HepG2 (cell line): Measurements from ENCODE around the gene SERTAD4. TPM values are rescaled to one million over a fixed set of nuclear protein-coding genes. Genes with fewer than 3 reads are reported as not detected.

Experiments used
- ATAC-seq: fragments of 200-7000 bp; cut with Tn5 transposase; 3 replicates; pipeline ENCODE4 v1.9.1; 2020; ENCODE audit warnings: mild to moderate bottlenecking, moderate library complexity
- BruUV-seq: library from RNA; stranded (reverse); fragments of 400-500 nt; replicated peaks from 2 replicates; lab custom pipeline; 2021; lab: Mats Ljungman, UMichigan
- CTCF ChIA-PET: fragments of 300-600 bp; formaldehyde crosslinking; extraction: SDS; loops from one replicate; lab custom pipeline; 2021; ENCODE audit warnings: low total read pairs, inconsistent platforms, low intra/inter-chr PET ratio; lab: Yijun Ruan, JAX
- POLR2A ChIA-PET: fragments of 350-600 bp; sonication (Branson Sonifier 250); formaldehyde crosslinking; loops from one replicate; lab custom pipeline; 2020; ENCODE audit warnings: antibody characterized with exemption, inconsistent platforms; lab: Yijun Ruan, JAX
- DNase-seq: peaks from one replicate; pipeline ENCODE4 v3.0.0-alpha.2; 2015; ENCODE audit warnings: low spot score
- FAIRE-seq: peaks from 3 replicates; lab custom pipeline; 2011; peaks lifted over from hg19 to GRCh38; lab: Jason Lieb, UNC
- H2AFZ ChIP-seq: one replicate; pipeline ENCODE4 v1.6.1; 2011; ENCODE audit warnings: low read length, inconsistent platforms
- H3K27ac ChIP-seq: fragments of 300-600 bp; 3 replicates; pipeline ENCODE4 v1.8.0; 2011; ENCODE audit warnings: mixed run types, mild to moderate bottlenecking, mixed read lengths, low read length, inconsistent platforms; ENCODE audit not compliant: insufficient read depth; ENCODE audit errors: extremely low read length
- H3K27me3 ChIP-seq, 2 experiments: fragments of 200-600 bp in 1 of 2; 2 replicates in 1 of 2; 3 replicates in 1 of 2; pipeline versions ENCODE4 v1.6.0 to v1.8.0; 2011; ENCODE audit warnings: low read length in 2 of 2, mild to moderate bottlenecking in 2 of 2, moderate library complexity in 2 of 2, inconsistent platforms in 1 of 2; ENCODE audit not compliant: insufficient read depth in 2 of 2, control insufficient read depth in 1 of 2
- H3K36me3 ChIP-seq, 2 experiments: fragments of 200-600 bp in 1 of 2; replicated peaks in 1 of 2; 2 replicates in 1 of 2; 3 replicates in 1 of 2; pipeline versions ENCODE4 v1.5.1 to v1.8.0; 2011; ENCODE audit warnings: low read length in 2 of 2, inconsistent platforms in 1 of 2; ENCODE audit not compliant: insufficient read depth in 2 of 2, control insufficient read depth in 1 of 2
- H3K4me1 ChIP-seq: 2 replicates; pipeline ENCODE4 v1.5.1; 2012; ENCODE audit warnings: low read length, inconsistent platforms; ENCODE audit not compliant: insufficient read depth
- H3K4me2 ChIP-seq: 2 replicates; pipeline ENCODE4 v1.6.0; 2011; ENCODE audit warnings: low read depth, low read length, inconsistent platforms
- H3K4me3 ChIP-seq, 3 experiments: fragments of 200-600 bp in 1 of 3; sonication (generic), shearing (Covaris generic) in 1 of 3; replicated peaks in 1 of 3; 2 replicates each; pipeline ENCODE4 v1.5.1; 2011 to 2016; ENCODE audit warnings: low read length in 3 of 3, inconsistent platforms in 2 of 3, low read depth in 2 of 3, mild to moderate bottlenecking in 2 of 3, control low read depth in 1 of 3, mixed read lengths in 1 of 3; ENCODE audit not compliant: insufficient read depth in 1 of 3
- H3K79me2 ChIP-seq: one replicate; pipeline ENCODE4 v1.6.1; 2011; ENCODE audit warnings: low read length, inconsistent platforms; ENCODE audit not compliant: insufficient read depth
- H3K9ac ChIP-seq: 2 replicates; pipeline ENCODE4 v1.6.0; 2011; ENCODE audit warnings: mild to moderate bottlenecking, low read depth, low read length, inconsistent platforms; ENCODE audit not compliant: insufficient read depth
- H3K9me3 ChIP-seq: 2 replicates; pipeline ENCODE4 v1.5.1; 2012; ENCODE audit warnings: mild to moderate bottlenecking, low read length
- H4K20me1 ChIP-seq: 2 replicates; pipeline ENCODE4 v1.6.0; 2011; ENCODE audit warnings: inconsistent platforms, mild to moderate bottlenecking, low read length, moderate library complexity; ENCODE audit not compliant: insufficient read depth
- BORCS8-MEF2B ChIP-seq: sonication (generic); formaldehyde crosslinking; IDR thresholded peaks from 2 replicates; pipeline ENCODE4 v1.8.0; 2022; ENCODE audit warnings: mild to moderate bottlenecking, missing genetic modification reagents
- GTF3A ChIP-seq: sonication (generic); formaldehyde crosslinking; conservative IDR thresholded peaks from 2 replicates; pipeline ENCODE4 v1.4.0; 2020; ENCODE audit warnings: mild to moderate bottlenecking, missing genetic modification reagents
- KAT8 ChIP-seq: IDR thresholded peaks from 2 replicates; pipeline ENCODE4 v1.6.1; 2016; ENCODE audit warnings: missing genetic modification reagents, missing compliant biosample characterization
- MBD4 ChIP-seq: IDR thresholded peaks from 2 replicates; pipeline ENCODE4 v1.6.1; 2012; ENCODE audit warnings: low read length, inconsistent platforms, borderline replicate concordance
- PRMT3 ChIP-seq: sonication (generic); formaldehyde crosslinking; IDR thresholded peaks from 2 replicates; pipeline ENCODE4 v1.8.1; 2022; ENCODE audit warnings: low read depth, mild to moderate bottlenecking, moderate library complexity, missing genetic modification reagents, borderline replicate concordance
- ZZZ3 ChIP-seq: sonication (generic); formaldehyde crosslinking; IDR thresholded peaks from 2 replicates; pipeline ENCODE4 v1.4.0; 2020; ENCODE audit warnings: missing genetic modification reagents, mild to moderate bottlenecking, borderline replicate concordance
- WGBS: methylation state at CpG from one replicate; pipeline ENCODE4 v1.1.6; 2017; ENCODE audit warnings: low lambda C conversion rate; 5-methylcytosine and 5-hydroxymethylcytosine counted together
- in situ Hi-C: cut with HindIII; loops from 2 replicates; pipeline ENCODE4 v1.10.0; 2017; ENCODE audit warnings: low pct_unique_long_range_greater_than_20kb; ENCODE audit not compliant: extremely low pct_ligation_motif_present
- intact Hi-C: fragments of 100-400 bp; cut with micrococcal nuclease; formaldehyde crosslinking; loops from one replicate; pipeline ENCODE4 v1.10.0; 2022; ENCODE audit not compliant: unreplicated experiment
- polyA plus RNA-seq, 8 experiments: library from polyadenylated mRNA; depleted of rRNA in 3 of 8; stranded (reverse) in 7 of 8; unstranded in 1 of 8; fragments of >200 nt; fragmentation: Illumina TruSeq in 4 of 8; extraction: Trizol in 4 of 8; gene quantifications; 2 replicates each; pipeline versions ENCODE4 v1.2.1 to v1.2.3, GENCODE V29; 2011 to 2016; ENCODE audit warnings: low read depth in 4 of 8, missing spikeins in 1 of 8, mixed read lengths in 1 of 8; ENCODE audit not compliant: insufficient read depth in 1 of 8
- total RNA-seq, 5 experiments: library from RNA; depleted of rRNA; stranded (reverse); fragments of >200 nt; fragmentation: Illumina TruSeq; extraction: Trizol; gene quantifications; 2 replicates each; pipeline ENCODE4 v1.2.3, GENCODE V29; 2016; ENCODE audit warnings: low read depth in 1 of 5
- TF ChIP-seq, protein P1 (sequence below): sonication (generic); formaldehyde crosslinking; IDR thresholded peaks from 2 replicates; pipeline ENCODE4 v1.9.0; 2021; ENCODE audit warnings: mild to moderate bottlenecking, missing genetic modification reagents
- TF ChIP-seq, protein P2 (sequence below): sonication (generic); formaldehyde crosslinking; IDR thresholded peaks from 2 replicates; pipeline ENCODE4 v1.4.0; 2020; ENCODE audit warnings: low read depth, mild to moderate bottlenecking, missing genetic modification reagents
- TF ChIP-seq, protein P3 (sequence below): IDR thresholded peaks from 2 replicates; pipeline ENCODE4 v1.6.1; 2016
- TF ChIP-seq, protein P4 (sequence below): IDR thresholded peaks from 2 replicates; pipeline ENCODE4 v1.6.1; 2016; ENCODE audit warnings: missing compliant biosample characterization, missing genetic modification reagents, borderline replicate concordance
- TF ChIP-seq, protein P5 (sequence below): sonication (generic); formaldehyde crosslinking; IDR thresholded peaks from 2 replicates; pipeline ENCODE4 v1.8.0; 2022; ENCODE audit warnings: mild to moderate bottlenecking, missing genetic modification reagents

The SERTAD4 gene
- total and polyA plus RNA-seq, 2 of the 13 experiments (the other 11 are each of a cell fraction or from before 2014, with no cell fraction given), result not detected

DNA sequence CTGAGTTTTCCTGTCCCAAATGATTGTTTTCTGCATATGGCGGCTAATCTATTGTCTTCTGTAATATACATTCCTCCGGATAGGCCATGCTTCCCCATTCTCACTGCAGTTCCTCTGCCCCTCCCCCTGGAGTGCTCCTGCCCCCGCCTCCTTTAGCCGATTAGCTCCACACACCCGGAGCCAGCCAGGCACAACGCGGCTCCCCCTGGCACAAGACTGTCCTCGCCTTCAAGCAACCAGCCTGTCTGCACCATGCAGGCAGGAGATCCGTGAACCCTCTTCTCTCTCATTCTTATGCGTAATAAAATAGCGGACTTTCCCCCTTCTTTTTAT is 18.0 kb downstream of the SERTAD4 start (continued):
- TF ChIP-seq KAT8, result no peak

DNA sequence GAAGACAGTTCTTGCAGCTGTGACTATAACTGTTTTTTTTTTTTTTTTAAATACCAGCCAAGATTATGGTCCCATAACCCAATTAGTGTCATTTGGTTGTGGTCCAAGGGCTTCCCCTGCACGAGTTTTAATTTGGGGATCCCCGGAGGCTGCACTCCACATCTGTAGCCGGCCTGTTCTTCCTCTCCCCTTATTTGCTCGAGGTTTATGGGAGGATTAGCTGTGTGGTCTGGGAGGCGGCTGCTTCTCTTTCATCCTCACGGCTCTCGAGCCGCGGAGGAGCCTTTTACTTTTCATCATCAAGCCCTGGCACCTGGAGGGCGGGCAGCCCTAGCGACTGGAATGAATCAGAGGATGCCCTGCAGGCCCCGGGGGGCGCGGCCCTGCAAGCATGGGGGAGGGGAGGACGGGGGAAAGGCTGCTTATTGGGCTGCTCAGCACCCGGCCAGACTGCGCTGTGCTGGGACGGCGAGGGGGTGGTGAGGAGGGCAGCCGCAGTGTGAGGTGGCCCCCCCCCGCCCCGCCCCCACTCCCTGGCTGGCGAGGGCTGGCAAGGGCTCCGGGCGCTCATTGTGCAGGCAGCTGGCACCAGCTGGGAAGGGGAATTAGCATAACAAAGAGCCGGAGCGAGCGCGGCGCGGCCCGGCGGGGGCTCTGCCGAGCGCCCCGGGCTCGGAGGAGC is 18.5 kb downstream of the SERTAD4 start:
- Histone ChIP-seq H3K27ac (no peak overlapping the region), H3K4me3 (no peak overlapping the region), H3K4me1 (no peaks in the 10 kb centered on the region), H3K36me3 (no peaks in the 10 kb centered on the region), H3K27me3 (peaks cover 7 to 40% of the 10 kb centered on the region in 2 experiments; a peak in 4 of 5 replicates), H3K79me2 (no peaks in the 10 kb centered on the region), H3K9me3 (no peaks in the 10 kb centered on the region), H2AFZ (no peak overlapping the region), H3K4me2 (no peak overlapping the region), H4K20me1 (no peaks in the 10 kb centered on the region), H3K9ac (no peak overlapping the region)
- ATAC-seq (no peak), FAIRE-seq (no peak), DNase-seq (no peak)
- POLR2A ChIA-PET, result no interaction called here
- CTCF ChIA-PET, result no interaction called here
- intact Hi-C loops (no loop called here), in situ Hi-C loops (no loop called here)
- BruUV-seq, result no TSS peak
- 10% methylated on average over 16 of the region's 37 CpGs for WGBS
- TF ChIP-seq PRMT3 (CRISPR knock-in tag), result no peak
- TF ChIP-seq, protein P1, sequence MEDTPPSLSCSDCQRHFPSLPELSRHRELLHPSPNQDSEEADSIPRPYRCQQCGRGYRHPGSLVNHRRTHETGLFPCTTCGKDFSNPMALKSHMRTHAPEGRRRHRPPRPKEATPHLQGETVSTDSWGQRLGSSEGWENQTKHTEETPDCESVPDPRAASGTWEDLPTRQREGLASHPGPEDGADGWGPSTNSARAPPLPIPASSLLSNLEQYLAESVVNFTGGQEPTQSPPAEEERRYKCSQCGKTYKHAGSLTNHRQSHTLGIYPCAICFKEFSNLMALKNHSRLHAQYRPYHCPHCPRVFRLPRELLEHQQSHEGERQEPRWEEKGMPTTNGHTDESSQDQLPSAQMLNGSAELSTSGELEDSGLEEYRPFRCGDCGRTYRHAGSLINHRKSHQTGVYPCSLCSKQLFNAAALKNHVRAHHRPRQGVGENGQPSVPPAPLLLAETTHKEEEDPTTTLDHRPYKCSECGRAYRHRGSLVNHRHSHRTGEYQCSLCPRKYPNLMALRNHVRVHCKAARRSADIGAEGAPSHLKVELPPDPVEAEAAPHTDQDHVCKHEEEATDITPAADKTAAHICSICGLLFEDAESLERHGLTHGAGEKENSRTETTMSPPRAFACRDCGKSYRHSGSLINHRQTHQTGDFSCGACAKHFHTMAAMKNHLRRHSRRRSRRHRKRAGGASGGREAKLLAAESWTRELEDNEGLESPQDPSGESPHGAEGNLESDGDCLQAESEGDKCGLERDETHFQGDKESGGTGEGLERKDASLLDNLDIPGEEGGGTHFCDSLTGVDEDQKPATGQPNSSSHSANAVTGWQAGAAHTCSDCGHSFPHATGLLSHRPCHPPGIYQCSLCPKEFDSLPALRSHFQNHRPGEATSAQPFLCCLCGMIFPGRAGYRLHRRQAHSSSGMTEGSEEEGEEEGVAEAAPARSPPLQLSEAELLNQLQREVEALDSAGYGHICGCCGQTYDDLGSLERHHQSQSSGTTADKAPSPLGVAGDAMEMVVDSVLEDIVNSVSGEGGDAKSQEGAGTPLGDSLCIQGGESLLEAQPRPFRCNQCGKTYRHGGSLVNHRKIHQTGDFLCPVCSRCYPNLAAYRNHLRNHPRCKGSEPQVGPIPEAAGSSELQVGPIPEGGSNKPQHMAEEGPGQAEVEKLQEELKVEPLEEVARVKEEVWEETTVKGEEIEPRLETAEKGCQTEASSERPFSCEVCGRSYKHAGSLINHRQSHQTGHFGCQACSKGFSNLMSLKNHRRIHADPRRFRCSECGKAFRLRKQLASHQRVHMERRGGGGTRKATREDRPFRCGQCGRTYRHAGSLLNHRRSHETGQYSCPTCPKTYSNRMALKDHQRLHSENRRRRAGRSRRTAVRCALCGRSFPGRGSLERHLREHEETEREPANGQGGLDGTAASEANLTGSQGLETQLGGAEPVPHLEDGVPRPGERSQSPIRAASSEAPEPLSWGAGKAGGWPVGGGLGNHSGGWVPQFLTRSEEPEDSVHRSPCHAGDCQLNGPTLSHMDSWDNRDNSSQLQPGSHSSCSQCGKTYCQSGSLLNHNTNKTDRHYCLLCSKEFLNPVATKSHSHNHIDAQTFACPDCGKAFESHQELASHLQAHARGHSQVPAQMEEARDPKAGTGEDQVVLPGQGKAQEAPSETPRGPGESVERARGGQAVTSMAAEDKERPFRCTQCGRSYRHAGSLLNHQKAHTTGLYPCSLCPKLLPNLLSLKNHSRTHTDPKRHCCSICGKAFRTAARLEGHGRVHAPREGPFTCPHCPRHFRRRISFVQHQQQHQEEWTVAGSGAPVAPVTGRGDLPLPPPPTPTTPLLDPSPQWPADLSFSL (CRISPR knock-in tag), result no peak
- TF ChIP-seq GTF3A (CRISPR knock-in tag), result no peak
- TF ChIP-seq, protein P2, sequence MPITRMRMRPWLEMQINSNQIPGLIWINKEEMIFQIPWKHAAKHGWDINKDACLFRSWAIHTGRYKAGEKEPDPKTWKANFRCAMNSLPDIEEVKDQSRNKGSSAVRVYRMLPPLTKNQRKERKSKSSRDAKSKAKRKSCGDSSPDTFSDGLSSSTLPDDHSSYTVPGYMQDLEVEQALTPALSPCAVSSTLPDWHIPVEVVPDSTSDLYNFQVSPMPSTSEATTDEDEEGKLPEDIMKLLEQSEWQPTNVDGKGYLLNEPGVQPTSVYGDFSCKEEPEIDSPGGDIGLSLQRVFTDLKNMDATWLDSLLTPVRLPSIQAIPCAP (CRISPR knock-in tag), result no peak
- TF ChIP-seq ZZZ3 (CRISPR knock-in tag), result no peak
- TF ChIP-seq BORCS8-MEF2B (CRISPR knock-in tag), result no peak
- TF ChIP-seq, protein P3, sequence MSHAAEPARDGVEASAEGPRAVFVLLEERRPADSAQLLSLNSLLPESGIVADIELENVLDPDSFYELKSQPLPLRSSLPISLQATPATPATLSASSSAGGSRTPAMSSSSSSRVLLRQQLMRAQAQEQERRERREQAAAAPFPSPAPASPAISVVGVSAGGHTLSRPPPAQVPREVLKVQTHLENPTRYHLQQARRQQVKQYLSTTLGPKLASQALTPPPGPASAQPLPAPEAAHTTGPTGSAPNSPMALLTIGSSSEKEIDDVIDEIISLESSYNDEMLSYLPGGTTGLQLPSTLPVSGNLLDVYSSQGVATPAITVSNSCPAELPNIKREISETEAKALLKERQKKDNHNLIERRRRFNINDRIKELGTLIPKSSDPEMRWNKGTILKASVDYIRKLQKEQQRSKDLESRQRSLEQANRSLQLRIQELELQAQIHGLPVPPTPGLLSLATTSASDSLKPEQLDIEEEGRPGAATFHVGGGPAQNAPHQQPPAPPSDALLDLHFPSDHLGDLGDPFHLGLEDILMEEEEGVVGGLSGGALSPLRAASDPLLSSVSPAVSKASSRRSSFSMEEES (CRISPR knock-in tag), result no peak
- TF ChIP-seq, protein P4, sequence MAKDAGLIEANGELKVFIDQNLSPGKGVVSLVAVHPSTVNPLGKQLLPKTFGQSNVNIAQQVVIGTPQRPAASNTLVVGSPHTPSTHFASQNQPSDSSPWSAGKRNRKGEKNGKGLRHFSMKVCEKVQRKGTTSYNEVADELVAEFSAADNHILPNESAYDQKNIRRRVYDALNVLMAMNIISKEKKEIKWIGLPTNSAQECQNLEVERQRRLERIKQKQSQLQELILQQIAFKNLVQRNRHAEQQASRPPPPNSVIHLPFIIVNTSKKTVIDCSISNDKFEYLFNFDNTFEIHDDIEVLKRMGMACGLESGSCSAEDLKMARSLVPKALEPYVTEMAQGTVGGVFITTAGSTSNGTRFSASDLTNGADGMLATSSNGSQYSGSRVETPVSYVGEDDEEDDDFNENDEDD (CRISPR knock-in tag), result no peak
- TF ChIP-seq, protein P5, sequence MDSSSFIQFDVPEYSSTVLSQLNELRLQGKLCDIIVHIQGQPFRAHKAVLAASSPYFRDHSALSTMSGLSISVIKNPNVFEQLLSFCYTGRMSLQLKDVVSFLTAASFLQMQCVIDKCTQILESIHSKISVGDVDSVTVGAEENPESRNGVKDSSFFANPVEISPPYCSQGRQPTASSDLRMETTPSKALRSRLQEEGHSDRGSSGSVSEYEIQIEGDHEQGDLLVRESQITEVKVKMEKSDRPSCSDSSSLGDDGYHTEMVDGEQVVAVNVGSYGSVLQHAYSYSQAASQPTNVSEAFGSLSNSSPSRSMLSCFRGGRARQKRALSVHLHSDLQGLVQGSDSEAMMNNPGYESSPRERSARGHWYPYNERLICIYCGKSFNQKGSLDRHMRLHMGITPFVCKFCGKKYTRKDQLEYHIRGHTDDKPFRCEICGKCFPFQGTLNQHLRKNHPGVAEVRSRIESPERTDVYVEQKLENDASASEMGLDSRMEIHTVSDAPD (CRISPR knock-in tag), result no peak
- no peak for TF ChIP-seq MBD4
